Caco-2 (cell line): ENCODE measurements around the gene KRTAP5-4. TPM values are rescaled to one million over a fixed set of nuclear protein-coding genes. Genes with fewer than 3 reads are reported as not detected.
"Not testable (repeated sequence)": the region's sequence is repeated elsewhere in the genome, so short reads cannot be mapped to it uniquely, and the experiment has no call there.

ENCODE experiments used
- BruUV-seq: library from RNA; stranded (reverse); fragments of 400-500 nt; replicated peaks from 2 replicates; lab custom pipeline; 2021; lab: Mats Ljungman, UMichigan
- CTCF ChIA-PET: fragments of 300-600 bp; sonication (Branson Sonifier 250); formaldehyde crosslinking; loops from one replicate; lab custom pipeline; 2022; ENCODE audit warnings: antibody characterized with exemption; lab: Charles Lee
- POLR2A ChIA-PET: fragments of 300-600 bp; sonication (Branson Sonifier 250); formaldehyde crosslinking; loops from one replicate; lab custom pipeline; 2022; ENCODE audit warnings: antibody characterized with exemption; lab: Charles Lee
- DNase-seq, 2 experiments: peaks; one replicate each; pipeline versions ENCODE4 v3.0.0 to v3.0.0-alpha.2; 2020 to 2022
- H3K27me3 ChIP-seq: replicated peaks from 2 replicates; pipeline ENCODE4 v1.6.0; 2011; ENCODE audit warnings: low read length; ENCODE audit not compliant: control insufficient read depth, insufficient read depth
- H3K36me3 ChIP-seq: 2 replicates; pipeline ENCODE4 v1.5.1; 2011; ENCODE audit warnings: low read length; ENCODE audit not compliant: control insufficient read depth, insufficient read depth
- H3K4me1 ChIP-seq: fragments of 250-450 bp; sonication (Bioruptor Pico); 2 replicates; pipeline ENCODE4 v1.5.1; 2020; ENCODE audit warnings: mild to moderate bottlenecking
- H3K4me3 ChIP-seq: 2 replicates; pipeline ENCODE4 v1.5.1; 2011; ENCODE audit warnings: low read depth, mild to moderate bottlenecking, control low read depth, low read length
- H3K9me3 ChIP-seq: fragments of 250-450 bp; sonication (Bioruptor Pico); 2 replicates; pipeline ENCODE4 v1.5.1; 2020; ENCODE audit warnings: mild to moderate bottlenecking, moderate library complexity
- H3K27ac Mint-ChIP-seq: one replicate; pipeline ENCODE4 v1.8.0; 2022; ENCODE audit warnings: mixed read lengths; ENCODE audit not compliant: unreplicated experiment
- H3K27me3 Mint-ChIP-seq: one replicate; pipeline ENCODE4 v1.8.0; 2022; ENCODE audit warnings: mixed read lengths; ENCODE audit not compliant: insufficient read depth, unreplicated experiment
- H3K36me3 Mint-ChIP-seq: one replicate; pipeline ENCODE4 v1.8.0; 2022; ENCODE audit warnings: mild to moderate bottlenecking, mixed read lengths; ENCODE audit not compliant: insufficient read depth, unreplicated experiment
- H3K4me1 Mint-ChIP-seq: one replicate; pipeline ENCODE4 v1.8.0; 2022; ENCODE audit warnings: low read depth, mixed read lengths; ENCODE audit not compliant: unreplicated experiment
- H3K4me3 Mint-ChIP-seq: one replicate; pipeline ENCODE4 v1.8.0; 2022; ENCODE audit warnings: mild to moderate bottlenecking, moderate library complexity, mixed read lengths; ENCODE audit not compliant: unreplicated experiment
- H3K9me3 Mint-ChIP-seq: one replicate; pipeline ENCODE4 v1.8.0; 2022; ENCODE audit warnings: mixed read lengths; ENCODE audit not compliant: unreplicated experiment
- intact Hi-C: fragments of 100-400 bp; cut with micrococcal nuclease; formaldehyde crosslinking; loops from one replicate; pipeline ENCODE4 v1.10.0; 2022; ENCODE audit not compliant: unreplicated experiment
- total RNA-seq: library from RNA; stranded (reverse); gene quantifications from 2 replicates; pipeline ENCODE4 v1.2.3, GENCODE V29; 2022
- TF ChIP-seq, protein P1 (sequence below), 2 experiments: fragments of 200-600 bp in 1 of 2; IDR thresholded peaks; 1 replicate in 1 of 2; 2 replicates in 1 of 2; pipeline versions ENCODE4 v1.5.1 to v1.8.0; 2011 to 2022; ENCODE audit warnings: antibody characterized with exemption in 1 of 2, control low read depth in 1 of 2, inconsistent platforms in 1 of 2, low read depth in 1 of 2, low read length in 1 of 2, mild to moderate bottlenecking in 1 of 2, moderate library complexity in 1 of 2; ENCODE audit not compliant: insufficient read depth in 1 of 2, severe bottlenecking in 1 of 2, unreplicated experiment in 1 of 2

Gene KRTAP5-4
- total RNA-seq, 1 experiment from 2014 or later: not detected

DNA sequence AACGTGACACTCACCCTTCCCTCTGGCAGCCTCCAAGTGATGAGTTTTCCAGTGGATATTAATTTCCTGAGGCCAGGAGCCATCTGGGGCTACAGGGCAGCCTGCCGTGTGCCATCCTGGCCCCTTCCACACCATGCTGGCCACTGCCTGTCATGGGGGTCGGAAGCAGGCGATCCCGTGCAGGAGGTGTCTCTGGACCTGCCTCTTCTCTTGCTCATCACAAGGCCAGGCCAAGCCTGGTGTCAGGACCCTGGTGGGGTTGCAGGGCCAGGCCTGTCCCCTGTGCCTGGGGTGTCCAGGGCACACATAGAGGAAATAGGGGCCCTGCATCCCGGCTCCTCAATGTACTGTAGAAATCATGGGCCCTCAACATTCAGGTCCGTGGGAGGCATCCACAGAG is 17.2 kb downstream of the KRTAP5-4 start:
- Mint-ChIP-seq H3K9me3 (no peaks in the 10 kb centered on the region), H3K36me3 (no peaks in the 10 kb centered on the region), H3K4me3 (no peak overlapping the region), H3K27me3 (peaks cover 8% of the 10 kb centered on the region), H3K27ac (no peak overlapping the region), H3K4me1 (no peaks in the 10 kb centered on the region)
- H3K4me3 ChIP-seq: no peak overlapping the region
- intact Hi-C loops: no loop called here
- H3K27me3 ChIP-seq: no peaks in the 10 kb centered on the region
- no peaks in the 10 kb centered on the region for H3K36me3 ChIP-seq
- ChIA-PET POLR2A (no interaction called here), CTCF (no interaction called here)
- DNase-seq: no peak
- no peaks in the 10 kb centered on the region for H3K9me3 ChIP-seq
- no TSS peak for BruUV-seq
- TF ChIP-seq, protein P1, sequence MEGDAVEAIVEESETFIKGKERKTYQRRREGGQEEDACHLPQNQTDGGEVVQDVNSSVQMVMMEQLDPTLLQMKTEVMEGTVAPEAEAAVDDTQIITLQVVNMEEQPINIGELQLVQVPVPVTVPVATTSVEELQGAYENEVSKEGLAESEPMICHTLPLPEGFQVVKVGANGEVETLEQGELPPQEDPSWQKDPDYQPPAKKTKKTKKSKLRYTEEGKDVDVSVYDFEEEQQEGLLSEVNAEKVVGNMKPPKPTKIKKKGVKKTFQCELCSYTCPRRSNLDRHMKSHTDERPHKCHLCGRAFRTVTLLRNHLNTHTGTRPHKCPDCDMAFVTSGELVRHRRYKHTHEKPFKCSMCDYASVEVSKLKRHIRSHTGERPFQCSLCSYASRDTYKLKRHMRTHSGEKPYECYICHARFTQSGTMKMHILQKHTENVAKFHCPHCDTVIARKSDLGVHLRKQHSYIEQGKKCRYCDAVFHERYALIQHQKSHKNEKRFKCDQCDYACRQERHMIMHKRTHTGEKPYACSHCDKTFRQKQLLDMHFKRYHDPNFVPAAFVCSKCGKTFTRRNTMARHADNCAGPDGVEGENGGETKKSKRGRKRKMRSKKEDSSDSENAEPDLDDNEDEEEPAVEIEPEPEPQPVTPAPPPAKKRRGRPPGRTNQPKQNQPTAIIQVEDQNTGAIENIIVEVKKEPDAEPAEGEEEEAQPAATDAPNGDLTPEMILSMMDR (IDR thresholded peaks at IDR 0.05; ENCODE audit: insufficient read depth in 1 of 2, low read depth in 1 of 2, low read length in 1 of 2, severe bottlenecking in 1 of 2, unreplicated experiment in 1 of 2): no peak
- H3K4me1 ChIP-seq: no peaks in the 10 kb centered on the region

DNA sequence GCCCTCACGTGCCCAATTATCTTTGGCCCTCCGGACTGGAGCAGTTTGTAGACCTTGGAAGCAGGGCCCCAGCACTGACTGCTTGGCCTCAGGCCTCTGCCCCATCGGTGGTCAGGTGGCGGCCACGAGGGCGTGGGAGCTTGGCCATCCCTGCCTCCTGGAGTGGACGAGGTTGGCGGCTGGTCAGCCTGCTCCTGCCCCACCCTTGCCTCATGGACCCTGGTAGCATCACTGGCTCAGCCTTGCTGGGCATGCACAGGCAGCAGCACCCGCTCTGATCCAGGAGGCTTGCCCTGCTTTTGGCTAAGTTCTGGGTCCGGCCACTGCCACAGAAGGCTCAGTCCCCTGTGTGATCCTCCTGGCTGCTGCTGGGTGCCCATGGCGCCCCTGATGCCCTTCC is 17.8 kb downstream of the KRTAP5-4 start:
- Mint-ChIP-seq H3K27me3 (peaks cover 8% of the 10 kb centered on the region), H3K4me1 (no peaks in the 10 kb centered on the region), H3K27ac (no peak overlapping the region), H3K4me3 (no peak overlapping the region), H3K36me3 (no peaks in the 10 kb centered on the region), H3K9me3 (no peaks in the 10 kb centered on the region)
- Histone ChIP-seq H3K4me3 (no peak overlapping the region), H3K9me3 (no peaks in the 10 kb centered on the region), H3K4me1 (no peaks in the 10 kb centered on the region), H3K27me3 (no peaks in the 10 kb centered on the region), H3K36me3 (no peaks in the 10 kb centered on the region)
- ChIA-PET CTCF (no interaction called here), POLR2A (no interaction called here)
- BruUV-seq: no TSS peak
- no peak for DNase-seq
- intact Hi-C loops: no loop called here
- TF ChIP-seq, protein P1 (IDR thresholded peaks at IDR 0.05; ENCODE audit: insufficient read depth in 1 of 2, low read depth in 1 of 2, low read length in 1 of 2, severe bottlenecking in 1 of 2, unreplicated experiment in 1 of 2): no peak

DNA sequence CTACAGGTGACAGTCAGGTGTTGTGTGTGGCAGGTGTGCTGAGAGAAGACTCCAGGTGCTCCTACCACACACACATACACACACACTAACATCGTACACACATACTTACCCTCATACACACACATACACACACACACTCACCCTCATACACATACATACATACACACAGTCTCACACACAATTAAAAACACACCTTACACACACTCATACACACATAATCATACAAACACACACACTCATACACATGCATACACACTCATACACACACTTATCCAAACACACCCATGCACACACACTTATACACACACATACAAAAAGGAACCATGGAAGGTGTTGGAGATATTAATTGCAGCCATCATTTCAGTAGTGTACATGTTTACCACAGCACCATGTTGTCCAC is 18.3 kb downstream of the KRTAP5-4 start:
- CTCF ChIA-PET: no interaction called here
- H3K9me3 Mint-ChIP-seq: no peaks in the 10 kb centered on the region
- DNase-seq: no peak
- BruUV-seq: no TSS peak
- peaks cover 6% of the 10 kb centered on the region for H3K27me3 Mint-ChIP-seq
- Histone ChIP-seq H3K4me1 (no peaks in the 10 kb centered on the region), H3K9me3 (no peaks in the 10 kb centered on the region), H3K27me3 (no peaks in the 10 kb centered on the region), H3K36me3 (no peaks in the 10 kb centered on the region), H3K4me3 (no peak overlapping the region)
- TF ChIP-seq, protein P1 (IDR thresholded peaks at IDR 0.05; ENCODE audit: insufficient read depth in 1 of 2, low read depth in 1 of 2, low read length in 1 of 2, severe bottlenecking in 1 of 2, unreplicated experiment in 1 of 2): no peak
- intact Hi-C loops: no loop called here
- H3K27ac Mint-ChIP-seq: no peak overlapping the region
- H3K4me3 Mint-ChIP-seq: no peak overlapping the region
- POLR2A ChIA-PET: no interaction called here
- no peaks in the 10 kb centered on the region for H3K36me3 Mint-ChIP-seq
- H3K4me1 Mint-ChIP-seq: no peaks in the 10 kb centered on the region

DNA sequence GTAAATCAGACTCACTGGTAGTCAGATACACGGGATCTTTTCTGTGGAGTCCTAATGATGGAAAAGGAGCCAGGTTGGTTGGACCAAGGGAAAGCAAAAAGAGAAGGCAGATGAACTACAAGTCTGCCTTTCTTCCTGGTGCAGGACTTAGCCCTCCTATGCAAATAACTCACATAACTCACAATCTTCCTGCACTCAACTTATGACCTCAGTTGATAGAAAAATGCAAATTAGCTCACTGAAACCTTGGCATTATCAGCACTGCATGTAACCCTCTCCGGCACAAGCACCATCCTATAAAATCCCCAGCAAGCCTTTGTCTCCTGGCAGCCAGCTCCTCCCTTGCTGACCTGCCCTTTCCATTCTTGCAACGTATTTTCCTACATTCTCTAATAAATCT is 20.3 kb downstream of the KRTAP5-4 start:
- H3K4me1 Mint-ChIP-seq, DNase-seq, CTCF ChIA-PET, H3K27ac Mint-ChIP-seq, H3K4me3 ChIP-seq, H3K36me3 ChIP-seq, H3K9me3 ChIP-seq, intact Hi-C loops, H3K4me1 ChIP-seq, H3K36me3 Mint-ChIP-seq, H3K9me3 Mint-ChIP-seq, BruUV-seq, H3K4me3 Mint-ChIP-seq, POLR2A ChIA-PET, H3K27me3 ChIP-seq: not testable (repeated sequence)
- peaks cover 13% of the 10 kb centered on the region for H3K27me3 Mint-ChIP-seq
